ENCODE data around the gene DSCAM. TPM values are rescaled to one million over a fixed set of nuclear protein-coding genes. Genes with fewer than 3 reads are reported as not detected.

DSCAM gene
- total and polyA plus RNA-seq, 2 experiments from 2014 or later, result 0.07 TPM; not detected in 1

DNA sequence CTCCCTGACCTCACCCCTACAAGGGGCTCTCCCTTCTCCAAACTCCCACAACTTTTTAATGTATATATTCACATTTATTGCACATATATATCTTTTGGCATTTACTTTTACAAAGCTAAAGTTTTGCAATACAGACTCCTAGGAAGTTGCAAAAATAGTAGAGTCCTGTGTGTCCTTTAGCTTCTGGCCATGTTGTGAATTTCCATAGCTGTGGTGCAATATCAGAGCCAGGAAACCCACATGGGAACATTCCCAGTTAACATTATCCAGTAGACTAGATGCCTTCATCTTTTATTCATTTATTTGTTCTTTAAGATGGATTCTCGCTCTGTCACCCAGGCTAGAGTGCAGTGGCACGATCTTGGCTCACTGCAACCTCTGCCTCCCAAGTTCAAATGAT, 636.7 kb downstream of the DSCAM start:
- Histone ChIP-seq H3K4me2 (no peak overlapping the region), H3K9me2 (ENCODE audit: insufficient read depth) (no peaks in the 10 kb centered on the region), H3K27ac (ENCODE audit: low read depth) (no peak overlapping the region), H3K36me3 (ENCODE audit: insufficient read depth) (peaks cover 4% of the 10 kb centered on the region; the same call in 1 of the 2 replicates), H3K4me3 (no peak overlapping the region), H3K27me3 (ENCODE audit: insufficient read depth) (no peaks in the 10 kb centered on the region), H3K4me1 (ENCODE audit: insufficient read depth) (no peaks in the 10 kb centered on the region), H2AFZ (no peak overlapping the region), H3K79me2 (replicated peaks; ENCODE audit: insufficient read depth) (no peaks in the 10 kb centered on the region), H3F3A (replicated peaks; ENCODE audit: low read depth) (no peaks in the 10 kb centered on the region), H4K20me1 (replicated peaks; ENCODE audit: insufficient read depth) (no peaks in the 10 kb centered on the region)
- peaks cover 74% of the 10 kb centered on the region for H3K9me3 Mint-ChIP-seq
- TF ChIP-seq, protein P1, sequence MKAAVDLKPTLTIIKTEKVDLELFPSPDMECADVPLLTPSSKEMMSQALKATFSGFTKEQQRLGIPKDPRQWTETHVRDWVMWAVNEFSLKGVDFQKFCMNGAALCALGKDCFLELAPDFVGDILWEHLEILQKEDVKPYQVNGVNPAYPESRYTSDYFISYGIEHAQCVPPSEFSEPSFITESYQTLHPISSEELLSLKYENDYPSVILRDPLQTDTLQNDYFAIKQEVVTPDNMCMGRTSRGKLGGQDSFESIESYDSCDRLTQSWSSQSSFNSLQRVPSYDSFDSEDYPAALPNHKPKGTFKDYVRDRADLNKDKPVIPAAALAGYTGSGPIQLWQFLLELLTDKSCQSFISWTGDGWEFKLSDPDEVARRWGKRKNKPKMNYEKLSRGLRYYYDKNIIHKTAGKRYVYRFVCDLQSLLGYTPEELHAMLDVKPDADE (IDR thresholded peaks at IDR 0.05), result no peak
- TF ChIP-seq STAT1 (IDR thresholded peaks at IDR 0.05; ENCODE audit: unreplicated experiment), result no peak
- TF ChIP-seq EZH2 (IDR thresholded peaks at IDR 0.05; ENCODE audit: low read depth, unreplicated experiment), result no peak
- no peak for TF ChIP-seq POLR2AphosphoS5 (IDR thresholded peaks at IDR 0.05; ENCODE audit: low read depth)
- TF ChIP-seq ZNF331 (CRISPR knock-in tag; IDR thresholded peaks at IDR 0.05; ENCODE audit: low read depth), result no peak
- no peak for TF ChIP-seq EZH2phosphoT487 (IDR thresholded peaks at IDR 0.05; ENCODE audit: unreplicated experiment)
- no peak for TF ChIP-seq ZNF462 (CRISPR knock-in tag; IDR thresholded peaks at IDR 0.05)
- TF ChIP-seq CREB1 (CRISPR knock-in tag; IDR thresholded peaks at IDR 0.05; ENCODE audit: low read depth), result no peak
- TF ChIP-seq NANOG (IDR thresholded peaks at IDR 0.05; ENCODE audit: borderline replicate concordance), result no peak
- TF ChIP-seq ZNF114 (CRISPR knock-in tag; IDR thresholded peaks at IDR 0.05), result no peak
- TF ChIP-seq REST (IDR thresholded peaks at IDR 0.05; ENCODE audit: unreplicated experiment), result no peak
- no peak for TF ChIP-seq JUNB (IDR thresholded peaks at IDR 0.05; ENCODE audit: unreplicated experiment)
- TF ChIP-seq, protein P2, sequence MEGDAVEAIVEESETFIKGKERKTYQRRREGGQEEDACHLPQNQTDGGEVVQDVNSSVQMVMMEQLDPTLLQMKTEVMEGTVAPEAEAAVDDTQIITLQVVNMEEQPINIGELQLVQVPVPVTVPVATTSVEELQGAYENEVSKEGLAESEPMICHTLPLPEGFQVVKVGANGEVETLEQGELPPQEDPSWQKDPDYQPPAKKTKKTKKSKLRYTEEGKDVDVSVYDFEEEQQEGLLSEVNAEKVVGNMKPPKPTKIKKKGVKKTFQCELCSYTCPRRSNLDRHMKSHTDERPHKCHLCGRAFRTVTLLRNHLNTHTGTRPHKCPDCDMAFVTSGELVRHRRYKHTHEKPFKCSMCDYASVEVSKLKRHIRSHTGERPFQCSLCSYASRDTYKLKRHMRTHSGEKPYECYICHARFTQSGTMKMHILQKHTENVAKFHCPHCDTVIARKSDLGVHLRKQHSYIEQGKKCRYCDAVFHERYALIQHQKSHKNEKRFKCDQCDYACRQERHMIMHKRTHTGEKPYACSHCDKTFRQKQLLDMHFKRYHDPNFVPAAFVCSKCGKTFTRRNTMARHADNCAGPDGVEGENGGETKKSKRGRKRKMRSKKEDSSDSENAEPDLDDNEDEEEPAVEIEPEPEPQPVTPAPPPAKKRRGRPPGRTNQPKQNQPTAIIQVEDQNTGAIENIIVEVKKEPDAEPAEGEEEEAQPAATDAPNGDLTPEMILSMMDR (conservative IDR thresholded peaks at IDR 0.05; ENCODE audit: low read depth in 2 of 2), result no peak
- no peak overlapping the region for H3K4me3 Mint-ChIP-seq
- H3K27ac Mint-ChIP-seq, result no peak overlapping the region
- no peaks in the 10 kb centered on the region for H3K4me1 Mint-ChIP-seq
- DNase-seq (ENCODE audit: low spot score) (no peak), ATAC-seq (no peak)
- peaks cover 6% of the 10 kb centered on the region for H3K27me3 Mint-ChIP-seq (ENCODE audit: insufficient read depth, low read depth, poor library complexity)
- H3K36me3 Mint-ChIP-seq (ENCODE audit: low read depth), result peaks cover 5% of the 10 kb centered on the region

Data from GM23338 (cell line).